HL-60 (cell line): ENCODE measurements around the gene MYOM1.

Experiments
- POLR2AphosphoS5 ChIP-seq: IDR thresholded peaks from 2 replicates; pipeline ENCODE4 v1.6.1; 2012; ENCODE audit warnings: low read depth
- TF ChIP-seq, protein P1 (sequence below): IDR thresholded peaks from one replicate; pipeline ENCODE4 v1.5.1; 2011; ENCODE audit warnings: low read length, control low read depth, inconsistent platforms; ENCODE audit not compliant: insufficient read depth

DNA sequence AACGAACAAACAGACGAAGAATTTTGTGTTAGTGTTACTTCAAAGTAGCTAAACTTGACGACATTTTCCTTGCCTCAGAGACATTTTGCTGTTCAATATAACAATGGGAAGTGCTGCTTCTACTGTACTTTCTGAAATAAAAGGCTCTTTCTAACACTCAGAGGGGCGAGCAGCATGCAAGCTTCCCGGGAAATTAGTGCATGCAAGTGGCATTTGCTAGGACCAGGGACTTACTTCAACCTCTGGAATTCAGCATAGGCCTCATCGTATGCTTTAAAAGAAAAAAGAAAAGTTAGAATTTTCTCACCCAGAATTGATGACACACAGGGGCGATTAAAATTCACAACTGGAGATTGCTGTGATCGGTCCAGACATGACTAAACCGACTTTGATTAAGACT, 144.3 kb downstream of the MYOM1 start:
- TF ChIP-seq, protein P1, sequence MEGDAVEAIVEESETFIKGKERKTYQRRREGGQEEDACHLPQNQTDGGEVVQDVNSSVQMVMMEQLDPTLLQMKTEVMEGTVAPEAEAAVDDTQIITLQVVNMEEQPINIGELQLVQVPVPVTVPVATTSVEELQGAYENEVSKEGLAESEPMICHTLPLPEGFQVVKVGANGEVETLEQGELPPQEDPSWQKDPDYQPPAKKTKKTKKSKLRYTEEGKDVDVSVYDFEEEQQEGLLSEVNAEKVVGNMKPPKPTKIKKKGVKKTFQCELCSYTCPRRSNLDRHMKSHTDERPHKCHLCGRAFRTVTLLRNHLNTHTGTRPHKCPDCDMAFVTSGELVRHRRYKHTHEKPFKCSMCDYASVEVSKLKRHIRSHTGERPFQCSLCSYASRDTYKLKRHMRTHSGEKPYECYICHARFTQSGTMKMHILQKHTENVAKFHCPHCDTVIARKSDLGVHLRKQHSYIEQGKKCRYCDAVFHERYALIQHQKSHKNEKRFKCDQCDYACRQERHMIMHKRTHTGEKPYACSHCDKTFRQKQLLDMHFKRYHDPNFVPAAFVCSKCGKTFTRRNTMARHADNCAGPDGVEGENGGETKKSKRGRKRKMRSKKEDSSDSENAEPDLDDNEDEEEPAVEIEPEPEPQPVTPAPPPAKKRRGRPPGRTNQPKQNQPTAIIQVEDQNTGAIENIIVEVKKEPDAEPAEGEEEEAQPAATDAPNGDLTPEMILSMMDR = no peak
- no peak for TF ChIP-seq POLR2AphosphoS5
